Skeletal muscle tissue (tissue), 4 donors: ENCODE results near the gene COL6A3. TPM values are rescaled to one million over a fixed set of nuclear protein-coding genes. Genes with fewer than 3 reads are reported as not detected.
A peak's percentile ranks its signal among the peaks of the same experiment; 100 is the strongest.

Experiments
- H3K27ac ChIP-seq: one replicate; pipeline ENCODE4 v1.7.0; 2013; ENCODE audit warnings: mild to moderate bottlenecking, low read depth, low read length, inconsistent platforms
- H3K27me3 ChIP-seq, 3 donors: one replicate each; pipeline ENCODE4 v1.7.0; 2013; ENCODE audit warnings: low read length in 3 of 3; ENCODE audit not compliant: control insufficient read depth in 3 of 3, insufficient read depth in 3 of 3
- H3K36me3 ChIP-seq, 3 donors: one replicate each; pipeline ENCODE4 v1.7.0; 2013; ENCODE audit warnings: low read length in 3 of 3; ENCODE audit not compliant: control insufficient read depth in 3 of 3, insufficient read depth in 3 of 3
- H3K4me1 ChIP-seq, 3 donors: one replicate each; pipeline ENCODE4 v1.7.0; 2013; ENCODE audit warnings: low read length in 3 of 3, mild to moderate bottlenecking in 3 of 3; ENCODE audit not compliant: control insufficient read depth in 3 of 3, insufficient read depth in 3 of 3
- H3K4me3 ChIP-seq, 3 donors: one replicate each; pipeline ENCODE4 v1.7.0; 2013; ENCODE audit warnings: low read length in 3 of 3
- H3K9ac ChIP-seq, 3 donors: one replicate each; pipeline ENCODE4 v1.7.0; 2013; ENCODE audit warnings: low read length in 3 of 3, mild to moderate bottlenecking in 3 of 3, moderate library complexity in 2 of 3, low read depth in 1 of 3
- H3K9me3 ChIP-seq, 3 donors: one replicate each; pipeline ENCODE4 v1.7.0; 2013; ENCODE audit warnings: low read length in 3 of 3; ENCODE audit not compliant: control insufficient read depth in 3 of 3
- total RNA-seq: library from RNA; depleted of rRNA; stranded (reverse); fragments of >200 nt; gene quantifications from one replicate; pipeline ENCODE4 v1.2.3, GENCODE V29; 2014
- donor health status: Osteomylitis.

COL6A3 gene
- total RNA-seq, 1 donor from 2014 or later = 365 TPM

- Histone ChIP-seq H3K4me1 (peaks cover 6 to 13% (median 8%) of the 10 kb centered on the region in 3 donors), H3K4me3 (no peak overlapping the region), H3K27ac (peak overlapping the region; percentile 36), H3K36me3 (peaks cover 0 to 3% (median 0%) of the 10 kb centered on the region in 3 donors), H3K9me3 (no peaks in the 10 kb centered on the region), H3K27me3 (no peaks in the 10 kb centered on the region), H3K9ac (no peak overlapping the region)
Observed at GRCh38 chr2:237327175-237327950, 86.6 kb downstream of the COL6A3 start.

GRCh38 chr2:237326266-237327171 lies 87.4 kb downstream of the COL6A3 start:
- no peaks in the 10 kb centered on the region for H3K27me3 ChIP-seq
- no peak overlapping the region for H3K4me3 ChIP-seq
- H3K9me3 ChIP-seq = no peaks in the 10 kb centered on the region
- H3K27ac ChIP-seq = peak overlapping the region; percentile 5
- peaks cover 0 to 3% (median 0%) of the 10 kb centered on the region in 3 donors for H3K36me3 ChIP-seq
- peaks cover 15 to 20% (median 16%) of the 10 kb centered on the region in 3 donors for H3K4me1 ChIP-seq
- H3K9ac ChIP-seq = no peak overlapping the region

- no peaks in the 10 kb centered on the region for H3K9me3 ChIP-seq
- peaks cover 24 to 29% (median 26%) of the 10 kb centered on the region in 3 donors for H3K4me1 ChIP-seq
- H3K27me3 ChIP-seq = no peaks in the 10 kb centered on the region
- no peak overlapping the region for H3K9ac ChIP-seq
- no peak overlapping the region for H3K27ac ChIP-seq
- peaks cover 0 to 3% (median 0%) of the 10 kb centered on the region in 3 donors for H3K36me3 ChIP-seq
- H3K4me3 ChIP-seq = no peak overlapping the region
Observed at GRCh38 chr2:237324837-237325236, 89.1 kb downstream of the COL6A3 start.

GRCh38 chr2:237324405-237324831 lies 89.5 kb downstream of the COL6A3 start:
- H3K27me3 ChIP-seq = no peaks in the 10 kb centered on the region
- H3K9ac ChIP-seq = no peak overlapping the region
- H3K4me1 ChIP-seq = peaks cover 24 to 29% (median 26%) of the 10 kb centered on the region in 3 donors

GRCh38 chr2:237323656-237324055 lies 90.3 kb downstream of the COL6A3 start:
- peaks cover 24 to 29% (median 26%) of the 10 kb centered on the region in 3 donors for H3K4me1 ChIP-seq
- H3K4me3 ChIP-seq = no peak overlapping the region
- no peaks in the 10 kb centered on the region for H3K27me3 ChIP-seq
- H3K9me3 ChIP-seq = no peaks in the 10 kb centered on the region
- peak overlapping the region; percentile 28 for H3K27ac ChIP-seq
- H3K9ac ChIP-seq = no peak overlapping the region
- peaks cover 0 to 3% (median 0%) of the 10 kb centered on the region in 3 donors for H3K36me3 ChIP-seq

More at GRCh38 chr2:237324405-237324831, 89.5 kb downstream of the COL6A3 start:
- Histone ChIP-seq H3K9me3 (no peaks in the 10 kb centered on the region), H3K4me3 (no peak overlapping the region), H3K36me3 (peaks cover 0 to 3% (median 0%) of the 10 kb centered on the region in 3 donors), H3K27ac (no peak overlapping the region)

GRCh38 chr2:237322564-237322963 lies 91.4 kb downstream of the COL6A3 start:
- Histone ChIP-seq H3K9me3 (no peaks in the 10 kb centered on the region), H3K27me3 (no peaks in the 10 kb centered on the region), H3K4me3 (no peak overlapping the region), H3K36me3 (peaks cover 0 to 3% (median 0%) of the 10 kb centered on the region in 3 donors), H3K27ac (no peak overlapping the region), H3K9ac (peak overlapping the region in 1 of 3 donors; percentile 25), H3K4me1 (peaks cover 24 to 29% (median 26%) of the 10 kb centered on the region in 3 donors)

- Histone ChIP-seq H3K27ac (peak overlapping the region; percentile 52), H3K9me3 (no peaks in the 10 kb centered on the region), H3K4me3 (peak overlapping the region in 1 of 3 donors; percentile 35), H3K9ac (no peak overlapping the region), H3K36me3 (peaks cover 0 to 3% (median 0%) of the 10 kb centered on the region in 3 donors), H3K4me1 (peaks cover 29 to 31% (median 29%) of the 10 kb centered on the region in 3 donors), H3K27me3 (no peaks in the 10 kb centered on the region)
Observed at GRCh38 chr2:237321746-237322145, 92.2 kb downstream of the COL6A3 start.

- Histone ChIP-seq H3K9ac (no peak overlapping the region), H3K4me3 (no peak overlapping the region), H3K27me3 (no peaks in the 10 kb centered on the region), H3K36me3 (peaks cover 0 to 3% (median 0%) of the 10 kb centered on the region in 3 donors), H3K27ac (peak overlapping the region; percentile 52), H3K4me1 (peaks cover 32 to 38% (median 35%) of the 10 kb centered on the region in 3 donors), H3K9me3 (no peaks in the 10 kb centered on the region)
Observed at GRCh38 chr2:237320801-237321560, 93.0 kb downstream of the COL6A3 start.

- peaks cover 0 to 3% (median 0%) of the 10 kb centered on the region in 3 donors for H3K36me3 ChIP-seq
- H3K27ac ChIP-seq = no peak overlapping the region
- H3K4me1 ChIP-seq = peaks cover 39 to 49% (median 42%) of the 10 kb centered on the region in 3 donors
- no peak overlapping the region for H3K4me3 ChIP-seq
- no peak overlapping the region for H3K9ac ChIP-seq
- no peaks in the 10 kb centered on the region for H3K27me3 ChIP-seq
- H3K9me3 ChIP-seq = no peaks in the 10 kb centered on the region
Observed at GRCh38 chr2:237319887-237320286, 94.1 kb downstream of the COL6A3 start.
